Measurements from ENCODE around the gene DDX1. TPM values are rescaled to one million over a fixed set of nuclear protein-coding genes. Genes with fewer than 3 reads are reported as not detected.

Gene DDX1
- total RNA-seq, 3 donors from 2014 or later, result 70.7 to 96.7 (median 72.4) TPM

DNA sequence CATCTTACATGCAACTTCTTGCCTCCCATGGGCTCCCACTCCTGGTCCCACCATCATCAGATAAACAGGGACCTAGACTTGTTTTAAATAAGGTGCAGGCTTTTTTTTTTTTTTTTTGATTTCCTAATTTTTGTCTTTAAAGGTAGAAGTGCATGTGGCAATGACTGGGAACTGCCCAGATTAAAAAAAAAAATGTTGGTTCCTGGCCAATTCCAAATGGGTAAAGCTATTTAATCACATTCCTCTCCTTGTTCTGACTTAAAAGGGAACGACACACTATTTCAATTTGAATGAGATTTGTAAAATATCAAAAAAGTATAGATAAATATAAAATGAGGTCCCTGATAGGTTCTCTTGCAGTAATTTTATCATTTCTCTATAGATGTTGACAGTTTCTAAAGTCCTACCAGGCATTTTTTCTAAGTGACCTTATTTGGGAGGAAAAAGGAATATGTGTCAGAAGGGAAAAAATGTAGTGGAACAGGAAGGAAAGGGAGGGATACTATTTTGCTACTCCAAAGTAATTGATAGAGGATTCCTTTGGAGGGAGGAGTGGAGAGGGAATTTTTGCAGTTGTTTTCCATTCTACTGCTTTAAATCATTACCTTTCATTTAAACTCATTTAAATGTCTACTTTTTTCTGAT lies 43.3 kb downstream of the DDX1 start:
- ATAC-seq (no peak), DNase-seq (no peak)
- Histone ChIP-seq H3K4me3 (no peak overlapping the region), H3K4me1 (ENCODE audit: low read depth) (no peaks in the 10 kb centered on the region), H3K9me3 (no peaks in the 10 kb centered on the region), H3K36me3 (ENCODE audit: low read depth) (no peaks in the 10 kb centered on the region)
- TF ChIP-seq, protein P1, sequence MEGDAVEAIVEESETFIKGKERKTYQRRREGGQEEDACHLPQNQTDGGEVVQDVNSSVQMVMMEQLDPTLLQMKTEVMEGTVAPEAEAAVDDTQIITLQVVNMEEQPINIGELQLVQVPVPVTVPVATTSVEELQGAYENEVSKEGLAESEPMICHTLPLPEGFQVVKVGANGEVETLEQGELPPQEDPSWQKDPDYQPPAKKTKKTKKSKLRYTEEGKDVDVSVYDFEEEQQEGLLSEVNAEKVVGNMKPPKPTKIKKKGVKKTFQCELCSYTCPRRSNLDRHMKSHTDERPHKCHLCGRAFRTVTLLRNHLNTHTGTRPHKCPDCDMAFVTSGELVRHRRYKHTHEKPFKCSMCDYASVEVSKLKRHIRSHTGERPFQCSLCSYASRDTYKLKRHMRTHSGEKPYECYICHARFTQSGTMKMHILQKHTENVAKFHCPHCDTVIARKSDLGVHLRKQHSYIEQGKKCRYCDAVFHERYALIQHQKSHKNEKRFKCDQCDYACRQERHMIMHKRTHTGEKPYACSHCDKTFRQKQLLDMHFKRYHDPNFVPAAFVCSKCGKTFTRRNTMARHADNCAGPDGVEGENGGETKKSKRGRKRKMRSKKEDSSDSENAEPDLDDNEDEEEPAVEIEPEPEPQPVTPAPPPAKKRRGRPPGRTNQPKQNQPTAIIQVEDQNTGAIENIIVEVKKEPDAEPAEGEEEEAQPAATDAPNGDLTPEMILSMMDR (IDR thresholded peaks at IDR 0.05), result no peak
- intact Hi-C loops (cut with DNase I, micrococcal nuclease), result loop anchor here (5.0 to 10.0 kb wide), 2 partner anchors 870 to 872 kb away; no protein-coding TSS in a partner anchor

DNA sequence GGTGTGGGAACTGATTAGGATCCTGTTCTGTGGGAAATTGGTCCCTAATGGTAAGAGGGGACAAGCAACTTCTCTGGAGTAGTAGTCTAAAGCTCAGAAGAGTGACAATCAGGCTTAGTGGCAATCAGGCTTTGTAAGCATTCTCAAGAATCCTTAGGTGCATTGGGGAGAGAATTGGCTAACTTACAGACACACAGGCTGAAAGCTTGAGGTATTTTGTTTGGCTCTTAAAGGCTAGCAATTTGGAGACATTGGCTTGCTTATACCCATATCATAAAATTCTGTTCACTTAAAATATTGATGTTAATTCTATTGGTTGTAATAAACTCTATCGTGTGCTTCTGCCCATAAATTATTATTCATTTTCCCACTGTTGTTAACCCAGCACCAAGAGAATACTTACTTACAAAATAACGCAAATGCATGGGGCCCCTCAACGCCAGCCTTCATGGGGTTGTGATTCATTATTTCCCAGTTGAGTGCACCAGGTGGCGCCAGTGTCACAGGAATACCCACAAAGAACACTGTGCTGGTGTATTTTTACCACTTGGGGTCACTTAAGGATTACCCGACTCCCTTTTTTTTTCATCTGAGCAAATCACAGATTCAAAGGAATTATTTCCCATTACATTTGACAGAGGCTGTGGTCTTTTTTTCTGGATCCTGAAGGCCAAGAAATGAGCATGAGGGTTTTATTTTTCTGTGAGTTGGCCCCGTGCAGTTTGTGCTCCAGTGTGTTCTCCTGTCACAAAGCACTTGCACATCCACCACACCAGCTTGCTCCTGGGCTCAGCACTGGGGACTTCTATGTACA lies 45.5 kb downstream of the DDX1 start:
- no peak overlapping the region for H3K4me3 ChIP-seq
- intact Hi-C loops (cut with DNase I, micrococcal nuclease), result loop anchor here (5.0 to 10.0 kb wide), 2 partner anchors 868 to 870 kb away; no protein-coding TSS in a partner anchor
- TF ChIP-seq, protein P1 (IDR thresholded peaks at IDR 0.05), result peak; percentile 51
- peak; percentile 83 for ATAC-seq
- no peaks in the 10 kb centered on the region for H3K9me3 ChIP-seq
- H3K36me3 ChIP-seq (ENCODE audit: low read depth), result no peaks in the 10 kb centered on the region
- peak in 2 of 3 donors; percentile 58 to 81 for DNase-seq
- no peaks in the 10 kb centered on the region for H3K4me1 ChIP-seq (ENCODE audit: low read depth)

DNA sequence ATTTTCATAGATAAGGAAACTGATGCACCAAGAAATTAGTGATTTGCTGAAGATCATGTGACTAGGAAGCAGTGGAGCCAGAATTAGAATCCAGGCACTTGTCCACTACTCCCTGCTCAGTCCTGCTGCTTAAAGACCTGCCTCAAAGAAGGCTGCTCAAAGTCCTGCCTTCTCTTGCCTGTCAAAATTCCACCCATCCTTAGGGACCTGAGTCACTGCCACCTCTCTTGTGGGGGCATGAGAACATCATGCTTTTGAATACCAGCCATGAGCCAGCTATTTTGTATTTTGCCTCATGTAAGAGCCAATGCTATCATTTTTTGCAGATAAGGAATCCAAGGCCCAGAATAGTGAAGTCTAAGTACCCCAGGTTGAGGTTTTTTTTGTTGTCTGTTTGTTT lies 47.1 kb downstream of the DDX1 start:
- intact Hi-C loops (cut with DNase I, micrococcal nuclease), result loop anchor here (5.0 to 10.0 kb wide), 2 partner anchors 866 to 869 kb away; no protein-coding TSS in a partner anchor
- ATAC-seq, result no peak
- H3K36me3 ChIP-seq (ENCODE audit: low read depth), result no peaks in the 10 kb centered on the region
- no peak overlapping the region for H3K4me3 ChIP-seq
- no peak for DNase-seq
- TF ChIP-seq, protein P1 (IDR thresholded peaks at IDR 0.05), result no peak
- no peaks in the 10 kb centered on the region for H3K9me3 ChIP-seq
- H3K4me1 ChIP-seq (ENCODE audit: low read depth), result no peaks in the 10 kb centered on the region

DNA sequence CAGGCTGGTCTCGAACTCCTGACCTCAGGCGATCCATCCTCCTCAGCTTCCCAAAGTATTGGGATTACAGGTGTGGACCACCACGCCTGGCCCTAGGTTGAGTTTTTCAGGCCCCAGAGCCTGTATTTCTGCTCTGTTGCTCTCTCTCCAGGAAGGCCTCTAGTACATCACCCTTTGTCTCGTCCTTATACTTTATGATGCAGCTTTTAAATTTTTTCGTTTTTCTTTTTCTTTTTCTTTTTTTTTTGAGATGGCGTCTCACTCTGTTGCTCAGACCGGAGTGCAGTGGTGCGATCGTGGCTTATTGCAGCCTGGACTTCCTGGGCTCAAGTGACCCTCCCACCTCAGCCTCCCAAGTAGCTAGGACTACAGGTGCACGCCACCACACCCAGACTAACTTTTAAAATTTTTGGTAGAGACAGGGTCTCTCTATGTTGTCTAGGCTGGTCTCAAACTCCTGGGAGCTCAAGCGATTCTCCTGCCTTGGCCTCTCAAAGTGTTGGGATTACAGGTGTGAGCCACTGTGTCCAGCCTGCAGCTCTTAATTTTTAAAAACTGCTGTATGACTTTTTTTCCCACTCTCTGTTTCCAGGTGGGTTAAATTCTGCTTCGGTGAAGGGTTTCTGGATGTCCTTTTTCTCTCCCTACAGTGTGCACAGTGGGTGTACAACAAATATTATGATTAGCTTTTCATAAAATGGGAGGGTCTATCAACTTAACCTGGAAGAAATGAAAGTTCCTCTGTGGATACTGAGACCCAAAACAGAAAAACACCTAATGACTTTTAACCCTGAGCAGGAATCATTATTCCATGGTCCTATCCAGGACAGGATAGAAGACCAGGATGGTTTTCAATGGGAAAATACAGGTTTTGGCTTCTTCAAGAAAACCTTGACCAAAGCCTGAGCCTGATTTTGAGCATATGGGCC lies 47.9 kb downstream of the DDX1 start:
- ATAC-seq (no peak), DNase-seq (no peak)
- H3K4me1 ChIP-seq (ENCODE audit: low read depth), result no peaks in the 10 kb centered on the region
- TF ChIP-seq, protein P1 (IDR thresholded peaks at IDR 0.05), result no peak
- no peaks in the 10 kb centered on the region for H3K9me3 ChIP-seq
- H3K4me3 ChIP-seq, result no peak overlapping the region
- no peaks in the 10 kb centered on the region for H3K36me3 ChIP-seq (ENCODE audit: low read depth)
- intact Hi-C loops (cut with DNase I, micrococcal nuclease), result loop anchor here (5.0 to 10.0 kb wide), 2 partner anchors 865 to 868 kb away; no protein-coding TSS in a partner anchor

DNA sequence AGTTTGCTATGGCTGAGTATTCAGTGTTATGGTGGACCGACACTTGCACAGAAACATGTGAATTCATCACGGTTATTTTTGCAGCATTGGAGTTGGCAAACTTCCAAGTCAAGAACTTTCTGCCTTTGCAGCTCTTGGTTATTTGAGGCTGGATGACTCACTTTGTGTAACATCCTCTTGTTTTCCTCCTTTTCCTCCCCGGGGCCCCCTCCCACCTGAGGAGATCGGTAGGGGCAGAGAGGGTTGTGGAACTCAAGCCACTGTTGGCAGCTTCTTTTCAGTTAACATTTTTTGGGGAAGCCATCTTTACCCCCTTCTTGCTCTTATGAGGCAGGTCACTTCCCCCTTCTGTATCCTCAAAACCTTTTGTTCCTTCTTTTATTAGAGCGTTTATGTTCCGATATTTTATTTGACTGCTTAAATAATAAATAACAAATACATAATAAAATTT lies 48.6 kb downstream of the DDX1 start:
- DNase-seq (no peak), ATAC-seq (no peak)
- H3K9me3 ChIP-seq, result no peaks in the 10 kb centered on the region
- intact Hi-C loops (cut with DNase I, micrococcal nuclease), result no loop called here
- no peak overlapping the region for H3K4me3 ChIP-seq
- no peaks in the 10 kb centered on the region for H3K4me1 ChIP-seq (ENCODE audit: low read depth)
- H3K36me3 ChIP-seq (ENCODE audit: low read depth), result no peaks in the 10 kb centered on the region
- TF ChIP-seq, protein P1 (IDR thresholded peaks at IDR 0.05), result no peak

Measured in mucosa of descending colon (tissue), 3 donors.